NCI-H460 (cell line): ENCODE measurements around the gene MUC22. TPM values are rescaled to one million over a fixed set of nuclear protein-coding genes. Genes with fewer than 3 reads are reported as not detected.
"Not testable (repeated sequence)": the region's sequence is repeated elsewhere in the genome, so short reads cannot be mapped to it uniquely, and the experiment has no call there.

Experiments
- DNase-seq: peaks from one replicate; pipeline ENCODE4 v3.0.0-alpha.2; 2016; ENCODE audit warnings: low read depth; ENCODE audit errors: extremely low read depth
- polyA plus RNA-seq: library from polyadenylated mRNA; depleted of rRNA; stranded (reverse); fragments of >200 nt; gene quantifications from 2 replicates; pipeline ENCODE4 v1.2.3, GENCODE V29; 2014; cell fraction: nucleus; rRNA removed
- total RNA-seq: library from RNA; depleted of rRNA; stranded (reverse); fragments of >200 nt; shearing (Covaris generic); gene quantifications from 2 replicates; pipeline ENCODE4 v1.2.3, GENCODE V29; 2014; rRNA removed

MUC22 gene
- not detected in 2 replicates for total RNA-seq
- polyA plus RNA-seq: not detected in 2 replicates

DNA sequence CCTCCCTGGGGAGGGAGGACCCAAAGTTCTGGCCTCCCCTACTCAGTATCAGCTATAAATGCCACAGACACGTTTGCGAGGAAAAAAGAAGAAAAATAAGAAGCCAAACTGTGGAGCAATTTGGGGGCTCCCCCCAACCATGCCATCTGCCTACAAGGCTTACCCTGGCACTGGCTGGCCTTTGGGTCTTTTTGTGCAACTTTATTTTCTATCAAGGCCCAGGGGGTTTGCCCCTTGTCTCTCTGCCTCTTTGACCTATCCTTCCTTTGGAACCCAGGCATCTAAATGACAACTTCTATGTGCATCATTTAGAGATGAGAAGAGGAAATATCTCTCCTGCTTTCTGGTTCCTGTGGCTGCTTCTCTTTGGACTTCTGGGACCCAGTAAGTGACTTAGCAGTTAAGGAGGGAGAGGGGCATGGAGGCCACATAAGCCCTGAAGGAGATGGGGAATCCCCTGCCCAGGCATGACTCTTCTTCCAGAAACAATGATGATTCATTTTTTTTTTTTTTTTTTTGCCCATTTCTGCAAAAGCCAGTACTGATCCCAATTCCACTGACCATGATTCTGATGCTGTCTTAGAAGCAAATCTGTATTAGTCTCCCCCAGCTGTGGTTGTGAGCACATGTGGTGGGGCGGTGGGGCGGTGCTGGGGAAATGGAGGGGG lies at the start of gene MUC22:
Gene MUC22 (plus strand): TSS at position 82 of the 668 bp plus-strand sequence. CDS start 233 bp downstream, at position 315.
- DNase-seq: no peak

- no peak for DNase-seq
These were observed 49.2 kb upstream of the MUC22 start for GRCh38 chr6:30960907-30961673.

DNA sequence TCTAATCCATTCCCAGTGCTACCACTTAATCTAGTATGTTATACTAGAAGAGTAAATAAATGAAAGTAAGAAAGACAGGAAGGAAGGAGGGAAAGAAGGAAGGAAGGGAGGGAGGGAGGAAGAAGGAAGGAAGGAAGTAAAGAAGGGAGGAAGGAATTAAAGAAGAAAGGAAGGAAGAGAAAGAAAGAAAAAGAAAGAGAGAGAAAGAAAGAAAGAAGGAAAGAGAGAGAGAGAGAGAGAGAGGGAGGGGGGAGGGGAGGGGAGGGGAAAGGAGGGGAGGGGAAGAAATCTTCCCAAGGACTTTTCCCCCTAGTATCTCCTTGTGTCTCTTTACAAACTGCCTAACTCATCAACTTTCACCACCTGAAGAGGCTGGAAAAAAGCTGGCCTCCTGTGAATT lies 47.6 kb upstream of the MUC22 start:
- no peak for DNase-seq

DNA sequence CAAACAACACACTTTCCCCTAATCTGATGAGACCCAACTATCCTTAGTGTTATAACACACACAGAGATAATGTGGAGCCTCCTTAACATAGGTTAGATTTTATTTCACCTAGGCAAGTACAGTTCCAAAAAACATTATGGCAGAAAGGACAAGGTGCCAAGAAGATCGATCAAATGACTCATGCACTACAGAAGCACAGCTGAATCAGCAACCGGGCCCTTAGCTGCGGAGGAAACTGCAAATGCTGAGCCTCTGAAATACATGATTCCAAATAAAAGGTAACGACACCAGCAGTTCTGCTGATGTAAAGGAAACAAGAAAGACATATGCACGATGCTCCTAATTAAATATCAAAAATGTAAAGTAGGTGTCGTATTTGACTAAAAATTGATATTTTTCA lies 46.6 kb upstream of the MUC22 start:
- DNase-seq: no peak

- DNase-seq: no peak
These were observed 46.2 kb upstream of the MUC22 start for GRCh38 chr6:30964075-30964474.

GRCh38 chr6:30965140-30965601 lies 45.1 kb upstream of the MUC22 start:
- DNase-seq: no peak

GRCh38 chr6:30966154-30966553 lies 44.1 kb upstream of the MUC22 start:
- no peak for DNase-seq

- not testable (repeated sequence) for DNase-seq
These were observed 41.1 kb upstream of the MUC22 start for GRCh38 chr6:30969171-30969570.

GRCh38 chr6:30970946-30971345 lies 39.3 kb upstream of the MUC22 start:
- no peak for DNase-seq

GRCh38 chr6:30972816-30973215 lies 37.5 kb upstream of the MUC22 start:
- no peak for DNase-seq

GRCh38 chr6:30974490-30975252 lies 35.6 kb upstream of the MUC22 start:
- DNase-seq: no peak

DNA sequence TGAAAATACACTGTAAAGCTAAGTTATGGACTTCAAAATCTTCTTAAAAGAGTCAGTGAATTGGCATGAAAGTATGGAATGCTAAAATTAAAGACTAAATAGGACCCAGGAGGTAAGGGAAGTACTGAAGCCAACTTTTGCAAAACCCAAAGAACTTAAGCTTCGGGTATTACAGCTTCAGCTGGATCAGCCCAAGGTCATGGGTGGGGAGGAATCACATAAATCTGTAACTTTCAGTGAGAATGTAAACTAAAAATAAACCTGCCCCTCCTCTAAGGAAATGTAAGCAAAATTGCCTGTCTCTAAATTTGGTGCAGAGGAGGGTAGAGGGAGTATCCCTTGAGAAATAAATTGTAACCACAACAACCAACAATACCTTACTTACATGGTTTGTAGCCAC lies 31.1 kb upstream of the MUC22 start:
- DNase-seq: no peak

- no peak for DNase-seq
These were observed 30.6 kb upstream of the MUC22 start for GRCh38 chr6:30979690-30980089.

GRCh38 chr6:30981942-30982772 lies 28.1 kb upstream of the MUC22 start:
- no peak for DNase-seq

DNA sequence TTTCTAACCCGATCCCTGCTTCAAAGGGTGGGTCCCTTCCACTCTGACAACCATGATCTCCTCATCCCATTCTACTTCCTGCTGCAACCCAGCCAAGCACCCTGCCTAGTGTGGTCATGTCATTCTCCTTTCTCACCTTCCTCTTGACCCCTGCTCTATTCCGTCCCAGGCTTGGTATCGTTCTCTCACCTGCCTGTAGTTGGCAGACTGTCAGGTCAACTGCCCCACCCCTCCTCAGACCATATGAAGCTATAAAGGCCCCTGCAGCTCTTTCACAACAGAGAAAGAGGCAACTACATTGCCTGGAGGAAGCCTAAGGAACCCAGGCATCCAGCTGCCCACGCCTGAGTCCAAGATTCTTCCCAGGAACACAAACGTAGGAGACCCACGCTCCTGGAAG lies 26.8 kb upstream of the MUC22 start, which contains the start of gene MUC21:
Gene MUC21 (plus strand): TSS at position 280 of the 400 bp plus-strand sequence. CDS start 241 bp downstream, outside the sequence.
- no peak for DNase-seq

DNA sequence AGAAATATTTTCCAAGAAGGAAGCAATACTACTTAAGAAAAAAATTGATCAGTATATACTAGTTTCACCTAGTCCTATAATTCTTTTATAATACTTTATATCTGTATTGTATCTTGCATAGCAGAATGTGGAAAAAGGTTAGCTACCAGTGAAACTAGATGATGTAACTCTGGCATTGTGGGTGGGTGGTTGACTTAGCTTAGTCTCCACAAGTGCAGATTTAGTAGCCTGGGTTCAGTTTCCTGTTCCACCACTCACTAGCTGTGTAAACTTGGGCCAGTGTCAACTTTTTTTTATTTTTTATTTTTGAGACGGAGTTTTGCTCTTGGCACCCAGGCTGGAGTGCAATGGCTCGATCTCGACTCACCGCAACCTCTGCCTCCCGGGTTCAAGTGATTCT lies 24.8 kb upstream of the MUC22 start:
- DNase-seq: no peak

GRCh38 chr6:30987304-30987703 lies 23.0 kb upstream of the MUC22 start:
- DNase-seq: no peak

DNA sequence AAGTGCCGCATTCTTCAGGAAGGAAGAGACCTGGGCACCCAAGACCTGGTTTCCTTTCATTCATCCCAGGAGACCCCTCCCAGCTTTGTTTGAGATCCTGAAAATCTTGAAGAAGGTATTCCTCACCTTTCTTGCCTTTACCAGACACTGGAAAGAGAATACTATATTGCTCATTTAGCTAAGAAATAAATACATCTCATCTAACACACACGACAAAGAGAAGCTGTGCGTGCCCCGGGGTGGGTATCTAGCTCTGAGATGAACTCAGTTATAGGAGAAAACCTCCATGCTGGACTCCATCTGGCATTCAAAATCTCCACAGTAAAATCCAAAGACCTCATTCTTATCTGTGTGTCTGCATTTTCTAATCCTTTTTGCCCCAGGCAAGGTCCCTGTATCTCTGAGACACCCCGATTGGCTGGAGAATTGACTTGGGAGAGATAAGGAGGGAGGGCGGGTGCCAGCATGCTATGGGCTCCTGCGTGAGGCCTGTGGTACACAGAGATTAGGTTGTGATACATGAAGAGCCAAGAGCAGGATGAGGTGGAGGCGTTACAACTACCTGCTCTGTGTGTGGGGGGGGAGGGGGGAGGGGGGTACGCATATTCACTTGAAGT lies 22.0 kb upstream of the MUC22 start:
- DNase-seq: no peak

GRCh38 chr6:30990422-30991086 lies 19.7 kb upstream of the MUC22 start:
- DNase-seq: no peak
